Motor neuron (in vitro differentiated cells): ENCODE data around the gene PTPN4. TPM values are rescaled to one million over a fixed set of nuclear protein-coding genes. Genes with fewer than 3 reads are reported as not detected.

Source experiments
- ATAC-seq, 8 experiments: fragments of 200-7000 bp; cut with Tn5 transposase; replicated peaks in 6 of 8; 2 replicates each; pipeline ENCODE4 v1.8.0; 2021; ENCODE audit warnings: mild to moderate bottlenecking in 8 of 8, moderate library complexity in 8 of 8
- H3K27ac ChIP-seq, 2 donors: fragments of 250-450 bp; sonication (Bioruptor Pico); 2 replicates each; pipeline ENCODE4 v1.9.0; 2021; ENCODE audit warnings: antibody characterized with exemption in 2 of 2, mild to moderate bottlenecking in 2 of 2, moderate library complexity in 1 of 2
- H3K4me1 ChIP-seq, 2 donors: fragments of 250-450 bp; sonication (Bioruptor Pico); replicated peaks in 1 of 2; 2 replicates each; pipeline ENCODE4 v1.6.1; 2021; ENCODE audit warnings: antibody characterized with exemption in 2 of 2, mild to moderate bottlenecking in 2 of 2, moderate library complexity in 1 of 2
- H3K4me3 ChIP-seq, 5 donors: fragments of 250-450 bp; sonication (Bioruptor Pico); 2 replicates each; pipeline ENCODE4 v1.9.0; 2021; ENCODE audit warnings: antibody characterized with exemption in 5 of 5, mild to moderate bottlenecking in 5 of 5, moderate library complexity in 4 of 5
- WGBS, 10 experiments: fragments of 450-650 bp; shearing (Covaris generic); methylation state at CpG; one replicate each; pipeline ENCODE4 v1.0.0; 2022; 5-methylcytosine and 5-hydroxymethylcytosine counted together
- in situ Hi-C, 9 experiments: fragments of 400-800 bp; cut with MboI; loops; one replicate each; pipeline ENCODE4 v1.15.0; 2021; ENCODE audit warnings: low sequenced_read_pairs in 9 of 9, low pct_unique_long_range_greater_than_20kb in 2 of 9; ENCODE audit not compliant: unreplicated experiment in 9 of 9
- total RNA-seq, 8 experiments: library from RNA; unstranded; fragments of 300-600 nt; gene quantifications; 2 replicates each; pipeline versions ENCODE4 v1.2.3 to v1.2.4, GENCODE V29; 2022

PTPN4 gene
- total RNA-seq, 8 experiments from 2014 or later = 10.9 to 37.1 (median 20.4) TPM

DNA sequence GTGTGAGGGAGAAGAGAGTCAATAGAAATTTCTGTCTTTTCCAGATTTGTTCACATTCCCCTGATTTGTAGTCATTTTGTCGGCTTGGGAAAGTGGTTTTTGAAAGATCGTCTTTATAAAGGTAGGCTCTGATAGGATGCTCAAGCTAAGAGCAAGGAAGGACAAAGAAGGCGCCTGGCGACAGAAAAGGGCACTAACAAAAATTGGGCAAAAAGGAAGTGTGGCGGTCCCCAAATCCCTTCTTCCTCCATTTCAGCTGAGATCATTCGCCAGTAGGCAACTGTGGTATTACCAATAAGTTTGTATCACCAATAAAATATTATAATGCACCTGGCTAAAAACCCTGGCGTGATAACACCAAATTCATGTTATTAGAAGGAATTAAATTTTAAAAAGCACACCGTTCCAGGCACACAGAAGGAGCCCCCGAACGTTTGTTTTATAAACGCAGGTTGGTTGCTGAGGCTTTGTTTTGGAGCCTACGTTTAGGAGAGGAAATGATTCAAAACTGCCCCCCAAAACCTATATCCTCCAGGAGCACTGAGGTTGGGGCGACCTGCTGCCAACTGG, 756 bp upstream of the PTPN4 start:
- Histone ChIP-seq H3K4me1 (peaks cover 9 to 24% of the 10 kb centered on the region in 2 donors), H3K27ac (peak overlapping the region; percentile 45 to 79), H3K4me3 (peak overlapping the region; percentile 66 to 89 (median 73))
- ATAC-seq = no peak
- WGBS, 10 experiments = 20 to 79% (median 45%) methylated on average over 2 to 13 of the region's 13 CpGs
- in situ Hi-C loops = no loop called here

GRCh38 chr2:119760237-119760955, 674 bp downstream of the PTPN4 start:
- H3K4me1 ChIP-seq = peaks cover 9 to 24% of the 10 kb centered on the region in 2 donors
- peak overlapping the region; percentile 83 for H3K27ac ChIP-seq
- 0 to 10% (median 1%) methylated on average over 1 to 26 of the region's 37 CpGs for WGBS, 10 experiments
- no peak for ATAC-seq
- H3K4me3 ChIP-seq = peak overlapping the region; percentile 66 to 89 (median 73)
- in situ Hi-C loops = no loop called here

DNA sequence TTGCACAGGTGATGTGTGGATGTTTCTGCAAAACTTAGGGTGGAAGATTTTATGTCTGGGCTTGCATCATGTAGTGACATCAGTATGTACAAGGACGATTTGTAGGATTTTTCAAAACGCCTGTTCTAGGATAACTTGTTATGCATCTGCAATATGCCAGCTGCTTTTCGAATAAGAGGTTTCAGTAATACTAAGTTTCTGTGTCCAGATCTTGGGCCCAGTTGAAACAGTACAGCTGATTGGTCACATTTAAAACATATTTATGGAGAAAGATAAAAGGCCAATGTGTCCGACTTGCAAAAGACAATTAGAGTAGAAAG, 1.2 kb downstream of the PTPN4 start:
- Histone ChIP-seq H3K27ac (no peak overlapping the region), H3K4me3 (peak overlapping the region; percentile 66 to 89 (median 73)), H3K4me1 (peaks cover 9 to 24% of the 10 kb centered on the region in 2 donors)
- 0 to 10% (median 4%) methylated on average over 2 to 4 of the region's 4 CpGs; no CpG with 5 or more reads in 1 of the 10 experiments for WGBS, 10 experiments
- in situ Hi-C loops = no loop called here
- no peak for ATAC-seq

DNA sequence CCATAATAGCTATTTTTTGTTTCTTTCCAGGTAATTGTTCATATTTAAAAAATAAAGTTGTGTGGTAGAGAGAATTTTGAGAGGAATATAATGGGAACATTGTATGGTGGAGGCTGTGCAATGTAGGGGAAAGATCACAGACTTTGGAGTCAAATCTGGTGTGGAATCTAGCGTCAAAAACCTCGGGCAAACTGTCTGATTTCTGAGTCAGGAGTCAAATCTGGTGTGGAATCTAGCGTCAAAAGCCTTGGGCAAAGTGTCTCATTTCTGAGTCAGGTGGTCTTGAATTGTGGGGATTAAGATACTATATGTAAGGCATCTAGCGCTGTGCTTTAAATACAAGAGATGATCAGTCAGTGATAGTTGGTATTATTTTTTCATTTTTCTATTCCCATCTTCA, 5.1 kb downstream of the PTPN4 start:
- no peak overlapping the region for H3K4me3 ChIP-seq
- no peak for ATAC-seq
- H3K27ac ChIP-seq = no peak overlapping the region
- H3K4me1 ChIP-seq = peaks cover 4 to 24% of the 10 kb centered on the region in 2 donors
- 87 to 100% (median 92%) methylated on average over 1 to 4 of the region's 4 CpGs; no CpG with 5 or more reads in 2 of the 10 experiments for WGBS, 10 experiments
- in situ Hi-C loops = no loop called here

DNA sequence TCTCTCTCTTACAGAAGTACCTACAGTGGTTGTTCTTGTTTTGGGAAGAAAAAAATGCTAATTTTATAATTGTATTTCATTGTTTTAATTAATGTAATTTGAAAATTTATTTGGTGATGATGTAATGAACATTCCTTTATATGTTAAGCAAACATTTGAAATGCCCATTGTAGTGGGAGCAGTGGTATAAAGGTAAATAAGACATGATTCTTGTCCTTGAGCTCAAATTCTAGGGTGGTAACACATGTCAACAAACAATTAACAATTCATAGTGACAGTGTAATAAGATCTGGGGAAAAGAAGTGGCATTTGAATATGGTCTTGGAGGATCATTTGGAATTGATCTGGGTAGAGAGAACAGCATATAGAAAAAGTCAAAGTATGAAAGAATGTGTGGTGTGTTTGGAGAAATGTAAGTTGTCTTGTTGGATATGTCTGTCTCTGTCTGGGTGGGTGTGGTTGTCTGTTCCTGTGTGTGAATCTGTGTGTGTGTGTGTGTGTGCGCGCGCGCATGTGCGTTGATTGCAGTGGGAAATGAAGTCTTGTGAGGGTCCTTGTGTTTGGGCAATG, 5.8 kb downstream of the PTPN4 start:
- 60 to 100% (median 89%) methylated on average over 1 to 5 of the region's 5 CpGs; no CpG with 5 or more reads in 3 of the 10 experiments for WGBS, 10 experiments
- peaks cover 4 to 24% of the 10 kb centered on the region in 2 donors for H3K4me1 ChIP-seq

GRCh38 chr2:119766944-119767343, 7.2 kb downstream of the PTPN4 start:
- peaks cover 4 to 20% of the 10 kb centered on the region in 2 donors for H3K4me1 ChIP-seq
- no peak overlapping the region for H3K27ac ChIP-seq
- WGBS, 10 experiments = 76 to 100% (median 93%) methylated on average over 2 to 5 of the region's 5 CpGs; no CpG with 5 or more reads in 1 of the 10 experiments
- in situ Hi-C loops = no loop called here
- no peak overlapping the region for H3K4me3 ChIP-seq
- no peak for ATAC-seq

More for the DNA sequence above, 5.8 kb downstream of the PTPN4 start:
- Histone ChIP-seq H3K27ac (no peak overlapping the region), H3K4me3 (no peak overlapping the region)
- ATAC-seq = peak in 3 of 8 experiments; percentile 26 to 58 (median 38)
- in situ Hi-C loops = no loop called here

- in situ Hi-C loops = no loop called here
- no peak overlapping the region for H3K27ac ChIP-seq
- ATAC-seq = peak in 1 of 8 experiments; percentile 65
- H3K4me1 ChIP-seq = peaks cover under 1 to 2% of the 10 kb centered on the region in 2 donors
- WGBS, 10 experiments = 80 to 100% methylated on average over 1 of the region's 1 CpG; no CpG with 5 or more reads in 8 of the 10 experiments
- H3K4me3 ChIP-seq = no peak overlapping the region
Measured at GRCh38 chr2:119768742-119769141, 9.0 kb downstream of the PTPN4 start.

GRCh38 chr2:119769645-119770044, 9.9 kb downstream of the PTPN4 start:
- Histone ChIP-seq H3K27ac (no peak overlapping the region), H3K4me3 (no peak overlapping the region), H3K4me1 (no peaks in the 10 kb centered on the region)
- no peak for ATAC-seq
- WGBS, 10 experiments = 86 to 100% (median 96%) methylated on average over 1 to 3 of the region's 3 CpGs
- in situ Hi-C loops = no loop called here

- in situ Hi-C loops = no loop called here
- Histone ChIP-seq H3K27ac (no peak overlapping the region), H3K4me1 (no peaks in the 10 kb centered on the region), H3K4me3 (no peak overlapping the region)
- ATAC-seq = no peak
- WGBS, 10 experiments = 53 to 100% (median 90%) methylated on average over 1 to 2 of the region's 2 CpGs; no CpG with 5 or more reads in 3 of the 10 experiments
Measured at GRCh38 chr2:119771331-119771730, 11.6 kb downstream of the PTPN4 start.

GRCh38 chr2:119772128-119772527, 12.4 kb downstream of the PTPN4 start:
- WGBS, 10 experiments = 80 to 100% (median 100%) methylated on average over 1 to 2 of the region's 2 CpGs; no CpG with 5 or more reads in 1 of the 10 experiments
- ATAC-seq = no peak
- no peak overlapping the region for H3K27ac ChIP-seq
- H3K4me3 ChIP-seq = no peak overlapping the region
- in situ Hi-C loops = no loop called here
- no peaks in the 10 kb centered on the region for H3K4me1 ChIP-seq

DNA sequence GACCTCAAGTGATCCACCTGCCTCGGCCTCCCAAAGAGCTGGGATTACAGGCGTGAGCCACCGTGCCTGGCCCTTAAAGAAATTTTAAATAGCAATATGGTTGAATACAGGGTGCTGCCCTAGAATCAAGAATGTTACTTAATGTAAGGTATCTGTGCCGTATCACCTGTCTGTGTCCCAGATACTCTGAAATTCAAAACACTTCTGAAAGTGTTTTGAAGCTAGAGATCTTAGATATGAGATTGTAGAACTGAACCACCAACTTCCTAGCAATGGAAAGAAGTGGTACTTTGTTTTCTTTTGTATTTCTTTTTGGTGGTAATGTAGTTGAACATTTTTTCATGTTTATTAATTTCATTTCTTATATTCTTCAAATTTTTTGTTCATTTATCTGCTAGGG, 13.0 kb downstream of the PTPN4 start:
- 83 to 100% (median 100%) methylated on average over 1 to 4 of the region's 4 CpGs; no CpG with 5 or more reads in 3 of the 10 experiments for WGBS, 10 experiments
- H3K4me1 ChIP-seq = no peaks in the 10 kb centered on the region
- ATAC-seq = no peak
- no peak overlapping the region for H3K27ac ChIP-seq
- in situ Hi-C loops = no loop called here
- H3K4me3 ChIP-seq = no peak overlapping the region

GRCh38 chr2:119774026-119774425, 14.3 kb downstream of the PTPN4 start:
- no peak overlapping the region for H3K4me3 ChIP-seq
- no peak overlapping the region for H3K27ac ChIP-seq
- H3K4me1 ChIP-seq = no peaks in the 10 kb centered on the region
- ATAC-seq = no peak
- in situ Hi-C loops = no loop called here

DNA sequence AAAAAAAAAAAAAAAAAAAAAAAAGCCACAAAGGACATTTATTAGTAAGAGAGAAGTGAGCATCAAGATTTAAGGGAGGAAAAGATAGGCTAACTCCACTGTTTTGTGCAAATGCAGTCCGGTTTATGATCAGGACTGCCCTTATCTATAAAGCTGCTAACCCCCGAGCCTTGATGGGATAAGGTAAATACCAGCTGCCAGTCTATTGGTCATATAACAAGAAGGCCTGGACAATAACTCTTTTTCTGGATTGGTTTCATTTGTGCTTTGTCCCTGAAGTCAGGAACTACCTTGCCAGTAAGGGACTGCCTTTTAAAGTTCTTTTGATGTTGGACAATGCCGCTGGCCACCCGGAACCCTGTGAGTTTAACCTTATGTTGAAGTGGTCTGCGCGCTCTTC, 15.4 kb downstream of the PTPN4 start:
- Histone ChIP-seq H3K4me1 (no peaks in the 10 kb centered on the region), H3K27ac (no peak overlapping the region), H3K4me3 (no peak overlapping the region)
- in situ Hi-C loops = no loop called here
- 89 to 100% (median 95%) methylated on average over 1 to 6 of the region's 6 CpGs; no CpG with 5 or more reads in 1 of the 10 experiments for WGBS, 10 experiments
- no peak for ATAC-seq
